PC-3 (cell line): ENCODE data around the gene ZNF778. TPM values are rescaled to one million over a fixed set of nuclear protein-coding genes. Genes with fewer than 3 reads are reported as not detected.
"Not testable (repeated sequence)": the region's sequence is repeated elsewhere in the genome, so short reads cannot be mapped to it uniquely, and the experiment has no call there.

Experiments
- ATAC-seq: fragments of 200-7000 bp; cut with Tn5 transposase; 2 replicates; pipeline ENCODE4 v1.9.1; 2020; ENCODE audit warnings: mild to moderate bottlenecking, moderate library complexity
- BruUV-seq: library from RNA; stranded (reverse); fragments of 400-500 nt; replicated peaks from 2 replicates; lab custom pipeline; 2021; lab: Mats Ljungman, UMichigan
- CTCF ChIA-PET: fragments of 300-600 bp; sonication (Branson Sonifier 250); formaldehyde crosslinking; loops from one replicate; lab custom pipeline; 2022; ENCODE audit warnings: antibody characterized with exemption; lab: Charles Lee
- POLR2A ChIA-PET: fragments of 300-600 bp; sonication (Branson Sonifier 250); formaldehyde crosslinking; loops from one replicate; lab custom pipeline; 2022; ENCODE audit warnings: antibody characterized with exemption; ENCODE audit not compliant: unreplicated experiment; lab: Charles Lee
- DNase-seq: peaks from one replicate; pipeline ENCODE4 v3.0.0-alpha.2; 2015
- H2AFZ ChIP-seq: fragments of 300-600 bp; sonication (generic); 2 replicates; pipeline ENCODE4 v1.6.0; 2016; ENCODE audit warnings: antibody characterized with exemption, low read length
- H3F3A ChIP-seq: fragments of 300-600 bp; sonication (generic); one replicate; pipeline ENCODE4 v1.6.0; 2017; ENCODE audit warnings: antibody characterized with exemption, low read length, control low read depth, mild to moderate bottlenecking; ENCODE audit not compliant: unreplicated experiment
- H3K27ac ChIP-seq: fragments of 300-600 bp; sonication (generic); 2 replicates; pipeline ENCODE4 v1.5.1; 2016; ENCODE audit warnings: mild to moderate bottlenecking, low read length
- H3K27me3 ChIP-seq: fragments of 300-600 bp; sonication (generic); 2 replicates; pipeline ENCODE4 v1.6.1; 2016; ENCODE audit warnings: low read length, mixed read lengths
- H3K36me3 ChIP-seq: fragments of 300-600 bp; sonication (generic); 2 replicates; pipeline ENCODE4 v1.6.1; 2016; ENCODE audit warnings: low read depth, mixed run types, low read length, mixed read lengths
- H3K4me1 ChIP-seq: fragments of 300-600 bp; sonication (generic); 2 replicates; pipeline ENCODE4 v1.5.1; 2016; ENCODE audit warnings: low read length; ENCODE audit not compliant: insufficient read depth
- H3K4me2 ChIP-seq: fragments of 300-600 bp; sonication (generic); 2 replicates; pipeline ENCODE4 v1.6.0; 2016; ENCODE audit warnings: low read length
- H3K4me3 ChIP-seq: fragments of 300-600 bp; sonication (generic); 2 replicates; pipeline ENCODE4 v1.5.1; 2016; ENCODE audit warnings: mild to moderate bottlenecking, low read length, mixed read lengths
- H3K79me2 ChIP-seq: fragments of 300-600 bp; sonication (generic); 2 replicates; pipeline ENCODE4 v1.6.1; 2017; ENCODE audit warnings: low read length, mixed read lengths
- H3K9ac ChIP-seq: fragments of 300-600 bp; sonication (generic); 2 replicates; pipeline ENCODE4 v1.6.0; 2016; ENCODE audit warnings: mild to moderate bottlenecking, low read length
- H3K9me2 ChIP-seq: fragments of 300-600 bp; sonication (generic); replicated peaks from 2 replicates; pipeline ENCODE4 v1.6.1; 2016; ENCODE audit warnings: mixed run types, low read length, mixed read lengths
- H3K9me3 ChIP-seq: fragments of 300-600 bp; sonication (generic); 2 replicates; pipeline ENCODE4 v1.6.1; 2016; ENCODE audit warnings: low read length, mixed read lengths
- H4K20me1 ChIP-seq: fragments of 300-600 bp; sonication (generic); 2 replicates; pipeline ENCODE4 v1.6.1; 2016; ENCODE audit warnings: low read length, mixed read lengths
- CTCF ChIP-seq: fragments of 300-600 bp; sonication (generic); conservative IDR thresholded peaks from 2 replicates; pipeline ENCODE4 v1.5.1; 2017; ENCODE audit warnings: antibody characterized with exemption, low read depth, mild to moderate bottlenecking, low read length
- EZH2 ChIP-seq: fragments of 300-600 bp; sonication (generic); IDR thresholded peaks from one replicate; pipeline ENCODE4 v1.6.1; 2017; ENCODE audit warnings: antibody characterized with exemption, mild to moderate bottlenecking, low read length; ENCODE audit not compliant: unreplicated experiment
- EZH2phosphoT487 ChIP-seq: fragments of 300-600 bp; sonication (generic); IDR thresholded peaks from 2 replicates; pipeline ENCODE4 v1.6.1; 2018; ENCODE audit warnings: mild to moderate bottlenecking, antibody characterized with exemption, low read length, borderline replicate concordance
- intact Hi-C: fragments of 100-400 bp; cut with micrococcal nuclease; formaldehyde crosslinking; loops from 2 replicates; pipeline ENCODE4 v1.9.0; 2023
- total RNA-seq: library from RNA; depleted of rRNA; stranded (reverse); fragments of >200 nt; gene quantifications from 2 replicates; pipeline ENCODE4 v1.2.3, GENCODE V29; 2014

ZNF778 gene
- total RNA-seq, 1 experiment from 2014 or later: 15.3 TPM

- Histone ChIP-seq H3K27ac (no peak overlapping the region), H2AFZ (no peak overlapping the region), H4K20me1 (no peaks in the 10 kb centered on the region), H3K9ac (no peak overlapping the region), H3K4me2 (no peak overlapping the region), H3K79me2 (no peaks in the 10 kb centered on the region), H3K36me3 (no peaks in the 10 kb centered on the region), H3K4me3 (no peak overlapping the region), H3K27me3 (no peaks in the 10 kb centered on the region), H3K9me3 (no peaks in the 10 kb centered on the region), H3K4me1 (no peaks in the 10 kb centered on the region), H3K9me2 (no peaks in the 10 kb centered on the region), H3F3A (no peaks in the 10 kb centered on the region)
- ATAC-seq: no peak
- TF ChIP-seq EZH2: no peak
- no peak for TF ChIP-seq EZH2phosphoT487
- no peak for TF ChIP-seq CTCF
- intact Hi-C loops: no loop called here
- no peak for DNase-seq
- no TSS peak for BruUV-seq
- ChIA-PET CTCF (no interaction called here), POLR2A (no interaction called here)
Observed at GRCh38 chr16:89184677-89184932, 32.9 kb upstream of the ZNF778 start.

GRCh38 chr16:89184933-89185794 lies 32.3 kb upstream of the ZNF778 start:
- no peaks in the 10 kb centered on the region for H3K36me3 ChIP-seq
- H3F3A ChIP-seq: no peaks in the 10 kb centered on the region
- DNase-seq: no peak
- no peak; the same call in 1 of the 2 replicates for ATAC-seq
- intact Hi-C loops: no loop called here
- no peaks in the 10 kb centered on the region for H3K27me3 ChIP-seq
- no peak overlapping the region for H2AFZ ChIP-seq
- no peaks in the 10 kb centered on the region for H4K20me1 ChIP-seq
- no peaks in the 10 kb centered on the region for H3K79me2 ChIP-seq
- H3K4me2 ChIP-seq: no peak overlapping the region
- no peaks in the 10 kb centered on the region for H3K9me3 ChIP-seq
- H3K4me1 ChIP-seq: no peaks in the 10 kb centered on the region
- CTCF ChIA-PET: no interaction called here
- no peak overlapping the region for H3K27ac ChIP-seq
- POLR2A ChIA-PET: no interaction called here
- TF ChIP-seq CTCF: no peak
- TF ChIP-seq EZH2phosphoT487: no peak
- TF ChIP-seq EZH2: no peak
- H3K9me2 ChIP-seq: no peaks in the 10 kb centered on the region
- no TSS peak for BruUV-seq
- H3K9ac ChIP-seq: no peak overlapping the region
- H3K4me3 ChIP-seq: no peak overlapping the region

- ATAC-seq, CTCF ChIA-PET, POLR2A ChIA-PET, H3K9me3 ChIP-seq, H3K9ac ChIP-seq, H3F3A ChIP-seq, H3K36me3 ChIP-seq, intact Hi-C loops, H3K9me2 ChIP-seq, BruUV-seq, H3K27ac ChIP-seq, H3K4me1 ChIP-seq, H2AFZ ChIP-seq, H3K4me3 ChIP-seq, H4K20me1 ChIP-seq, H3K4me2 ChIP-seq, H3K27me3 ChIP-seq, DNase-seq, H3K79me2 ChIP-seq: not testable (repeated sequence)
Observed at GRCh38 chr16:89185887-89186592, 31.5 kb upstream of the ZNF778 start.

GRCh38 chr16:89186593-89187031 lies 30.9 kb upstream of the ZNF778 start:
- H3K9ac ChIP-seq, H3K4me2 ChIP-seq, intact Hi-C loops, H3K9me3 ChIP-seq, H3K4me3 ChIP-seq, H3K4me1 ChIP-seq, ATAC-seq, DNase-seq, H3K27ac ChIP-seq, H3K79me2 ChIP-seq, H3K9me2 ChIP-seq, H2AFZ ChIP-seq, BruUV-seq, H3F3A ChIP-seq, H3K27me3 ChIP-seq, H3K36me3 ChIP-seq, H4K20me1 ChIP-seq, CTCF ChIA-PET, POLR2A ChIA-PET: not testable (repeated sequence)
